DND-41 (cell line): Measurements from ENCODE around the gene TBXT.
"Not testable (repeated sequence)": the region's sequence is repeated elsewhere in the genome, so short reads cannot be mapped to it uniquely, and the experiment has no call there.

Experiments
- ATAC-seq: fragments of 200-7000 bp; cut with Tn5 transposase; 3 replicates; pipeline ENCODE4 v1.9.1; 2021; ENCODE audit warnings: low read depth; ENCODE audit not compliant: insufficient read depth
- DNase-seq: peaks from one replicate; pipeline ENCODE4 v3.0.0-alpha.2; 2020
- H2AFZ ChIP-seq: 2 replicates; pipeline ENCODE4 v1.6.0; 2012; ENCODE audit warnings: low read depth, low read length
- H3K27ac ChIP-seq: 2 replicates; pipeline ENCODE4 v1.5.1; 2012; ENCODE audit warnings: low read length, inconsistent platforms
- H3K27me3 ChIP-seq: fragments of 200-600 bp; sonication (generic); 2 replicates; pipeline ENCODE4 v1.6.0; 2012; ENCODE audit warnings: low read length, mild to moderate bottlenecking, inconsistent platforms; ENCODE audit not compliant: insufficient read depth, poor library complexity
- H3K36me3 ChIP-seq: 2 replicates; pipeline ENCODE4 v1.5.1; 2012; ENCODE audit warnings: low read length, inconsistent platforms; ENCODE audit not compliant: insufficient read depth
- H3K4me1 ChIP-seq: 2 replicates; pipeline ENCODE4 v1.5.1; 2012; ENCODE audit warnings: mild to moderate bottlenecking, low read length; ENCODE audit not compliant: insufficient read depth
- H3K4me2 ChIP-seq: 2 replicates; pipeline ENCODE4 v1.6.0; 2012; ENCODE audit warnings: mild to moderate bottlenecking, moderate library complexity, low read length, inconsistent platforms; ENCODE audit not compliant: insufficient read depth
- H3K4me3 ChIP-seq, 2 experiments: fragments of 200-600 bp in 1 of 2; shearing (Covaris generic) in 1 of 2; 2 replicates each; pipeline ENCODE4 v1.5.1; 2012 to 2016; ENCODE audit warnings: inconsistent platforms in 2 of 2, low read length in 2 of 2, mild to moderate bottlenecking in 2 of 2, low read depth in 1 of 2, moderate library complexity in 1 of 2
- H3K79me2 ChIP-seq: 2 replicates; pipeline ENCODE4 v1.6.0; 2012; ENCODE audit warnings: low read length, inconsistent platforms; ENCODE audit not compliant: insufficient read depth
- H3K9ac ChIP-seq: 2 replicates; pipeline ENCODE4 v1.6.0; 2012; ENCODE audit warnings: low read depth, mild to moderate bottlenecking, inconsistent platforms, low read length, moderate library complexity
- H3K9me3 ChIP-seq: 2 replicates; pipeline ENCODE4 v1.5.1; 2012; ENCODE audit warnings: low read length, moderate library complexity, mild to moderate bottlenecking, inconsistent platforms; ENCODE audit not compliant: insufficient read depth, severe bottlenecking
- H4K20me1 ChIP-seq: 2 replicates; pipeline ENCODE4 v1.6.0; 2012; ENCODE audit warnings: low read length; ENCODE audit not compliant: insufficient read depth
- CTCF ChIP-seq: IDR thresholded peaks from 2 replicates; pipeline ENCODE4 v1.5.1; 2012; ENCODE audit warnings: borderline replicate concordance, low read length, moderate library complexity, mild to moderate bottlenecking; ENCODE audit not compliant: poor library complexity, severe bottlenecking; ENCODE audit errors: extremely low read depth
- EZH2 ChIP-seq: IDR thresholded peaks from 3 replicates; pipeline ENCODE4 v1.6.1; 2012; ENCODE audit warnings: borderline replicate concordance, low read depth, mild to moderate bottlenecking, moderate library complexity, low read length, inconsistent platforms; ENCODE audit not compliant: severe bottlenecking

Gene TBXT

GRCh38 chr6:166145751-166146150, 21.9 kb downstream of the TBXT start:
- Histone ChIP-seq H3K79me2 (no peaks in the 10 kb centered on the region), H3K9me3 (peaks cover 12% of the 10 kb centered on the region), H3K9ac (no peak overlapping the region), H3K4me3 (no peak overlapping the region), H3K4me2 (no peak overlapping the region), H3K27ac (no peak overlapping the region), H3K4me1 (no peaks in the 10 kb centered on the region), H3K27me3 (no peaks in the 10 kb centered on the region), H3K36me3 (no peaks in the 10 kb centered on the region), H2AFZ (no peak overlapping the region), H4K20me1 (no peaks in the 10 kb centered on the region)
- ATAC-seq (no peak), DNase-seq (no peak)
- TF ChIP-seq CTCF, result no peak
- no peak for TF ChIP-seq EZH2

- no peaks in the 10 kb centered on the region for H4K20me1 ChIP-seq
- H3K9ac ChIP-seq, result no peak overlapping the region
- ATAC-seq, result no peak
- H3K9me3 ChIP-seq, result no peaks in the 10 kb centered on the region
- H3K4me2 ChIP-seq, result no peak overlapping the region
- DNase-seq, result no peak
- H3K36me3 ChIP-seq, result no peaks in the 10 kb centered on the region
- TF ChIP-seq CTCF, result no peak
- no peaks in the 10 kb centered on the region for H3K27me3 ChIP-seq
- H2AFZ ChIP-seq, result no peak overlapping the region
- H3K27ac ChIP-seq, result no peak overlapping the region
- H3K79me2 ChIP-seq, result no peaks in the 10 kb centered on the region
- H3K4me3 ChIP-seq, result no peak overlapping the region
- no peaks in the 10 kb centered on the region for H3K4me1 ChIP-seq
Measured at GRCh38 chr6:166143011-166143410, 24.6 kb downstream of the TBXT start.

- TF ChIP-seq CTCF, result no peak
- no peak for TF ChIP-seq EZH2
- no peak overlapping the region for H2AFZ ChIP-seq
- H3K4me2 ChIP-seq, result no peak overlapping the region
- H3K4me1 ChIP-seq, result no peaks in the 10 kb centered on the region
- no peaks in the 10 kb centered on the region for H3K9me3 ChIP-seq
- H3K27ac ChIP-seq, result no peak overlapping the region
- H3K36me3 ChIP-seq, result no peaks in the 10 kb centered on the region
- H3K27me3 ChIP-seq, result no peaks in the 10 kb centered on the region
- H4K20me1 ChIP-seq, result no peaks in the 10 kb centered on the region
- H3K4me3 ChIP-seq, result no peak overlapping the region
- H3K79me2 ChIP-seq, result no peaks in the 10 kb centered on the region
- ATAC-seq (no peak), DNase-seq (no peak)
- H3K9ac ChIP-seq, result no peak overlapping the region
Measured at GRCh38 chr6:166127624-166128472, 39.8 kb downstream of the TBXT start.

- ATAC-seq, H3K27ac ChIP-seq, H3K9me3 ChIP-seq, H2AFZ ChIP-seq, H3K9ac ChIP-seq, H3K4me3 ChIP-seq, H3K4me2 ChIP-seq, H3K4me1 ChIP-seq, H3K36me3 ChIP-seq, DNase-seq, H3K27me3 ChIP-seq, H4K20me1 ChIP-seq, H3K79me2 ChIP-seq: not testable (repeated sequence)
Measured at GRCh38 chr6:166123115-166123514, 44.5 kb downstream of the TBXT start.
